ENCODE results near the gene OVCH2. TPM values are rescaled to one million over a fixed set of nuclear protein-coding genes. Genes with fewer than 3 reads are reported as not detected.

OVCH2 gene
- total and polyA plus RNA-seq, 2 donors from 2014 or later: 2.3 to 2.5 TPM

- H3K4me1 ChIP-seq (ENCODE audit: control insufficient read depth in 2 of 3, insufficient read depth in 2 of 3, low read depth in 1 of 3, low read length in 3 of 3): peaks cover 0 to 2% (median 0%) of the 10 kb centered on the region in 3 donors
- H3K4me3 ChIP-seq (ENCODE audit: low read length in 3 of 3): no peak overlapping the region
- no peak for FAIRE-seq
- H3K27me3 ChIP-seq (ENCODE audit: control insufficient read depth, insufficient read depth, low read length): no peaks in the 10 kb centered on the region
- peaks cover 0 to 27% (median 17%) of the 10 kb centered on the region in 3 donors for H3K36me3 ChIP-seq (ENCODE audit: control insufficient read depth in 2 of 3, insufficient read depth in 3 of 3, low read length in 3 of 3)
- H3K9ac ChIP-seq (ENCODE audit: low read length in 3 of 3): no peak overlapping the region
- intact Hi-C loops (cut with DNase I): no loop called here
- no peak for DNase-seq
- H3K27ac ChIP-seq (ENCODE audit: low read depth in 2 of 2, low read length in 2 of 2): no peak overlapping the region
- H3K9me3 ChIP-seq (ENCODE audit: control insufficient read depth in 2 of 3, insufficient read depth in 1 of 3, low read length in 3 of 3): no peaks in the 10 kb centered on the region
- no peak for TF ChIP-seq CTCF (IDR thresholded peaks at IDR 0.05; ENCODE audit: borderline replicate concordance, extremely low read depth, insufficient read depth)
Measured at GRCh38 chr11:7656704-7657103, 49.6 kb downstream of the OVCH2 start.

- FAIRE-seq (no peak), DNase-seq (no peak)
- H3K4me3 ChIP-seq (ENCODE audit: low read length in 3 of 3): no peak overlapping the region
- H3K9me3 ChIP-seq (ENCODE audit: control insufficient read depth in 2 of 3, insufficient read depth in 1 of 3, low read length in 3 of 3): no peaks in the 10 kb centered on the region
- intact Hi-C loops (cut with DNase I): no loop called here
- H3K4me1 ChIP-seq (ENCODE audit: control insufficient read depth in 2 of 3, insufficient read depth in 2 of 3, low read depth in 1 of 3, low read length in 3 of 3): peaks cover 0 to 2% (median 0%) of the 10 kb centered on the region in 3 donors
- H3K27ac ChIP-seq (ENCODE audit: low read depth in 2 of 2, low read length in 2 of 2): no peak overlapping the region
- no peak for TF ChIP-seq CTCF (IDR thresholded peaks at IDR 0.05; ENCODE audit: borderline replicate concordance, extremely low read depth, insufficient read depth)
- H3K36me3 ChIP-seq (ENCODE audit: control insufficient read depth in 2 of 3, insufficient read depth in 3 of 3, low read length in 3 of 3): peaks cover 0 to 36% (median 23%) of the 10 kb centered on the region in 3 donors
- no peaks in the 10 kb centered on the region for H3K27me3 ChIP-seq (ENCODE audit: control insufficient read depth, insufficient read depth, low read length)
- no peak overlapping the region for H3K9ac ChIP-seq (ENCODE audit: low read length in 3 of 3)
Measured at GRCh38 chr11:7655253-7656217, 50.7 kb downstream of the OVCH2 start.

GRCh38 chr11:7654195-7654705, 52.0 kb downstream of the OVCH2 start:
- Histone ChIP-seq H3K4me1 (ENCODE audit: control insufficient read depth in 2 of 3, insufficient read depth in 2 of 3, low read depth in 1 of 3, low read length in 3 of 3) (peaks cover 0 to 2% (median 0%) of the 10 kb centered on the region in 3 donors), H3K9ac (ENCODE audit: low read length in 3 of 3) (no peak overlapping the region), H3K36me3 (ENCODE audit: control insufficient read depth in 2 of 3, insufficient read depth in 3 of 3, low read length in 3 of 3) (peaks cover 0 to 49% (median 29%) of the 10 kb centered on the region in 3 donors), H3K27me3 (ENCODE audit: control insufficient read depth, insufficient read depth, low read length) (no peaks in the 10 kb centered on the region), H3K9me3 (ENCODE audit: control insufficient read depth in 2 of 3, insufficient read depth in 1 of 3, low read length in 3 of 3) (no peaks in the 10 kb centered on the region), H3K4me3 (ENCODE audit: low read length in 3 of 3) (no peak overlapping the region), H3K27ac (ENCODE audit: low read depth in 2 of 2, low read length in 2 of 2) (no peak overlapping the region)
- FAIRE-seq: no peak
- intact Hi-C loops (cut with DNase I): no loop called here
- no peak for DNase-seq
- no peak for TF ChIP-seq CTCF (IDR thresholded peaks at IDR 0.05; ENCODE audit: borderline replicate concordance, extremely low read depth, insufficient read depth)

Measured in kidney (tissue), 14 donors.